Activated B cell treated with CpG ODN at 0.5 μM for 24 hours (primary cell): ENCODE measurements around the gene PKD1. TPM values are rescaled to one million over a fixed set of nuclear protein-coding genes. Genes with fewer than 3 reads are reported as not detected.
"Not testable (repeated sequence)": the region's sequence is repeated elsewhere in the genome, so short reads cannot be mapped to it uniquely, and the experiment has no call there.

Experiments
- ATAC-seq: fragments of 200-7000 bp; cut with Tn5 transposase; one replicate; pipeline ENCODE4 v1.10.0; 2021; ENCODE audit warnings: low read depth, mild to moderate bottlenecking, moderate library complexity
- CTCF ChIA-PET: fragments of 350-600 bp; sonication (Branson Sonifier 250); formaldehyde crosslinking; loops from one replicate; lab custom pipeline; 2021; ENCODE audit warnings: antibody characterized with exemption; lab: Charles Lee
- POLR2A ChIA-PET: fragments of 350-600 bp; sonication (Branson Sonifier 250); formaldehyde crosslinking; loops from one replicate; lab custom pipeline; 2021; ENCODE audit warnings: antibody characterized with exemption; lab: Charles Lee
- DNase-seq: peaks from one replicate; pipeline ENCODE4 v3.0.0; 2022
- H3K27ac Mint-ChIP-seq: one replicate; pipeline ENCODE4 v1.8.0; 2020; ENCODE audit warnings: mixed read lengths
- H3K27me3 Mint-ChIP-seq: one replicate; pipeline ENCODE4 v1.8.0; 2021; ENCODE audit warnings: mixed read lengths
- H3K36me3 Mint-ChIP-seq: one replicate; pipeline ENCODE4 v1.8.0; 2021; ENCODE audit warnings: low read depth, mixed read lengths
- H3K4me1 Mint-ChIP-seq: one replicate; pipeline ENCODE4 v1.8.0; 2021; ENCODE audit warnings: mixed read lengths
- H3K4me3 Mint-ChIP-seq: one replicate; pipeline ENCODE4 v1.8.0; 2020; ENCODE audit warnings: mild to moderate bottlenecking, mixed read lengths
- H3K9me3 Mint-ChIP-seq: one replicate; pipeline ENCODE4 v1.8.0; 2020; ENCODE audit warnings: mixed read lengths
- intact Hi-C: fragments of 100-400 bp; cut with micrococcal nuclease; formaldehyde crosslinking; loops from one replicate; pipeline ENCODE4 v1.15.1; 2024
- total RNA-seq: library from RNA; stranded (reverse); gene quantifications from 2 replicates; pipeline ENCODE4 v1.2.3, GENCODE V29; 2022
- TF ChIP-seq, protein P1 (sequence below): fragments of 200-600 bp; IDR thresholded peaks from one replicate; pipeline ENCODE4 v1.8.0; 2022; ENCODE audit warnings: antibody characterized with exemption, mild to moderate bottlenecking

Gene PKD1
- total RNA-seq, 1 donor from 2014 or later: 84.2 TPM

DNA sequence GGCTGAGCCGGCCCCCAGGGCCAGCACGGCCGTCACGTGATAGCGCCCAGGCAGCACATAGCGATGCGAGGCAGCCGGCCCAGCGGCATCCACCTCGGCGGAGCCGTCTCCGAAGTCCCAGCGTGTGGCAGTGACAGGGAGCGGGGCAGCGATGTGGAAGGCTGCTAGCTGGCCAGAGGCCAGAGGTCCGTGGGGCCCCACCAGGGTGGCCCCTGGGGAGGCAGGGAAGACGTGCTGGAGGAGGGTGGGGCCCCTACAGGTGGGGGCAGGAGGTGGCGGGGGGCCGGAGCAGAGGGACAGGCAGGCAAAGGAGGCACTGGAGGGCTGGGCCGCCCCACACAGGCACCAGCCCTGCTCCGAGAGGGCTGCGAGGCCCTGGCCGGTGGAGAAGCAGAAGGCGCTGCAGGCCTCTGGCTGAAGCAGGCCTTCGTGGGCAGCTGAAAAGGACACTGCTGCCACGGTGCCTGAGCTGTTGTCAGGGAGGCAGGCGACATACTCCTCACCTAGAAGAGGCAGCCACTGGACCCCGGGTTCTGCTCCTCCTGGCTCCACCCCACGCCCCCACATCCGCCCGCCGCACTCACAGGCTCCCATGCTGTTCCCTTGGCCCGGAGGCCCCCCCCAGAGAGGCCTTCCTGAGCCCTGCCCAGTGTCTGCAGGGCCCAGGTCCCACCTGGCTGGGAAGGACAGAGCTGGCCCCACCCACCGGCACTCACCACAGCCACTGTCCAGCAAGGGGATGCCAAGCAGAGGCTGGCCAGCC is 17.6 kb downstream of the PKD1 start:
- ATAC-seq, H3K36me3 Mint-ChIP-seq, CTCF ChIA-PET, H3K9me3 Mint-ChIP-seq, H3K27me3 Mint-ChIP-seq, DNase-seq, intact Hi-C loops, H3K4me3 Mint-ChIP-seq, H3K4me1 Mint-ChIP-seq, H3K27ac Mint-ChIP-seq, POLR2A ChIA-PET: not testable (repeated sequence)

DNA sequence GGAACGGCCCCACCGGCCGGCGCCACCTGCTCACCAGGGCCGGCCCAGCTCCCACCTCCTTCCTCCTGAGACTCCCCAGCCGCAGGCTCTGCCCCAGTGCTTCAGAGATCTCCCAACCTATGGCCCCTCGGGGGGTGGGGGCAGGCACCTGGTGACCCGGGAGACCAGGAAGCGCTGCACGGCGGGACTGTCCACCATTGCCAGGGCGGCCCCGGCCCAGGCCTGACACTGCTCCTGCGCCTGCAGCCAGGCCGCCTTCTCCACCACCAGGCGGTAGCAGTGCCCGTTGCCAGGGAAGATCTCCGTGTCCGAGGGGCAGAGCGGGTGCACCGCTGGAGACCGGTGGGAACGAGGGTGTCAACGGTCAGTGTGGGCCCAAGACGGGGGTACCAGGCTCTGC is 18.4 kb downstream of the PKD1 start:
- H3K27ac Mint-ChIP-seq, H3K4me3 Mint-ChIP-seq, CTCF ChIA-PET, ATAC-seq, H3K9me3 Mint-ChIP-seq, H3K27me3 Mint-ChIP-seq, H3K36me3 Mint-ChIP-seq, H3K4me1 Mint-ChIP-seq, POLR2A ChIA-PET, intact Hi-C loops, DNase-seq: not testable (repeated sequence)

DNA sequence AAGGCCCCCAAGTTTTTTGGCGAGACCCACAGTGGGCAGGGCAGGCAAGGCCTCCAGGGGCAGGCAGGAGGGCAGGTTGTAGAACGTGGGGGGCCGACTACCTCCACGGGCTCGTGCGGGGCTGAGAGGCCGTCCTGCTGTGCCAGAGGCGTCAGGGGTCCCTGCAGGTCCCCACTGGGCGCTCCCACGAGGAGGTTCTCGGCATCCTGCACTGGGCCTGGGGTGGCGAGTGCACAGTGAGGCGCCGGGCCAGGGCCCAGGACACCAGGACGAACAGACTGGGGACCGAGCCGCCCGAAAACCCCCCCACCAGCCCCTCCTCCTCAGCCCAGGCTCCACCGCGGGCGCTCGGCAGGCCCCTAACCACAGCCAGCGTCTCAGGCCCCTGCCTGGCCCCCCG is 19.3 kb downstream of the PKD1 start:
- POLR2A ChIA-PET, intact Hi-C loops, H3K27me3 Mint-ChIP-seq, H3K36me3 Mint-ChIP-seq, CTCF ChIA-PET, H3K4me1 Mint-ChIP-seq, DNase-seq, ATAC-seq, H3K9me3 Mint-ChIP-seq, H3K27ac Mint-ChIP-seq, H3K4me3 Mint-ChIP-seq: not testable (repeated sequence)

DNA sequence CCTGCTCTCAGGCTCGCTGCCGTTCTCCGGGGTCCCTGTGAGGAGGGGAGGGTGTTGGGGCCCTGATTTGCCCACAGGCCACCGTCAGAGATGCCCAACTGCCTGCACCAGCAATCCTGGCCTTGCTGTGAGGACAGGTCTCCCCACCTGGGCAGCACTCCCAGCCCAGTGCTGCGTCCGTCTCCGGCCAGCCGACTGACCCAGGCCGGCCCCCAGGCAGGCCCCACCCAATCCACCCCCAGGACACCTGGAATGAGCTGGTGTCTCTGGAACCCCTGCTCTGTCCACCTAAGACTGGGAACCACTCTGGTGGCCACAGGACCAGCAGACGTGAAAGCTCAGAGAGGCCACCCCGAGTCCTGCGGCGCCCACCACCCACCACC is 20.1 kb downstream of the PKD1 start:
- CTCF ChIA-PET: no interaction called here
- Mint-ChIP-seq H3K9me3 (no peaks in the 10 kb centered on the region), H3K27me3 (no peaks in the 10 kb centered on the region), H3K4me1 (no peaks in the 10 kb centered on the region), H3K27ac (no peak overlapping the region), H3K36me3 (peaks cover 18% of the 10 kb centered on the region), H3K4me3 (no peak overlapping the region)
- intact Hi-C loops: no loop called here
- POLR2A ChIA-PET: no interaction called here
- TF ChIP-seq, protein P1, sequence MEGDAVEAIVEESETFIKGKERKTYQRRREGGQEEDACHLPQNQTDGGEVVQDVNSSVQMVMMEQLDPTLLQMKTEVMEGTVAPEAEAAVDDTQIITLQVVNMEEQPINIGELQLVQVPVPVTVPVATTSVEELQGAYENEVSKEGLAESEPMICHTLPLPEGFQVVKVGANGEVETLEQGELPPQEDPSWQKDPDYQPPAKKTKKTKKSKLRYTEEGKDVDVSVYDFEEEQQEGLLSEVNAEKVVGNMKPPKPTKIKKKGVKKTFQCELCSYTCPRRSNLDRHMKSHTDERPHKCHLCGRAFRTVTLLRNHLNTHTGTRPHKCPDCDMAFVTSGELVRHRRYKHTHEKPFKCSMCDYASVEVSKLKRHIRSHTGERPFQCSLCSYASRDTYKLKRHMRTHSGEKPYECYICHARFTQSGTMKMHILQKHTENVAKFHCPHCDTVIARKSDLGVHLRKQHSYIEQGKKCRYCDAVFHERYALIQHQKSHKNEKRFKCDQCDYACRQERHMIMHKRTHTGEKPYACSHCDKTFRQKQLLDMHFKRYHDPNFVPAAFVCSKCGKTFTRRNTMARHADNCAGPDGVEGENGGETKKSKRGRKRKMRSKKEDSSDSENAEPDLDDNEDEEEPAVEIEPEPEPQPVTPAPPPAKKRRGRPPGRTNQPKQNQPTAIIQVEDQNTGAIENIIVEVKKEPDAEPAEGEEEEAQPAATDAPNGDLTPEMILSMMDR: no peak
- ATAC-seq (no peak), DNase-seq (no peak)

DNA sequence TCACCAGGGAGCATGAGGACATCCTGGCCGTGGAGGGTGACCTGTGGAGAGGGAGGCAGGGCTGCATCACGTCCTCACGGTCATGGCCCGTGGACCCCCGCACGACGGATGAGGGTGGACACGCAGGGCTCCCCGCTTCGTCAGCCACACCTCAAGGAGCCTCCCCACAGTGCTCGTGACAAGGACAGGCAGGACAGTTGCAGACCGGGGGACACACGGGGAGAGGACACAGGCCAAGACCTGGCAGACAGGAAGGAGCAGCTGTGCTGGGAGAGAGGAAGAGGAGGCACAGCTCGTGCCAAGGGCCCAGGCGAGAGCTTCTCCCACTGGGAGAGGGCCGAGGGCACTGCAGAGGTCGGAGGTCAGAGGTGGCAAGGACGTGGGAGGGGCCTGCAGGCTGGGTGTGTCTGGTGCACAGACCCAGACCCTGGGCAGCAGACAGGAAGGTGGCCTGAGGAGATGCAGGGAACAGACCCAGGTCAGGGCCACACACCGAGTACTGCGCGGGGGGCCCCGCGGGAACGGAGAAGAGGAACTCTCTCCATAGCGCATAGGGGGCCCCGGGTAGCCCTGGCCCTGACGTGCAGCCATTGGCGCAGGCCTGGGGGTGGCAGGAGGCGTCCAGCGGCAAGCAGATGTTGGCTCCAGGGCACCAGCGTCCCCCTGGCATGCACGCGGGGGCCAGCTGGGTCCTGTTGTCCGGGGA is 20.7 kb downstream of the PKD1 start:
- POLR2A ChIA-PET, intact Hi-C loops, H3K27me3 Mint-ChIP-seq, CTCF ChIA-PET, H3K4me3 Mint-ChIP-seq, DNase-seq, H3K9me3 Mint-ChIP-seq, ATAC-seq, H3K4me1 Mint-ChIP-seq, H3K27ac Mint-ChIP-seq: not testable (repeated sequence)
- peaks cover 24% of the 10 kb centered on the region for H3K36me3 Mint-ChIP-seq

DNA sequence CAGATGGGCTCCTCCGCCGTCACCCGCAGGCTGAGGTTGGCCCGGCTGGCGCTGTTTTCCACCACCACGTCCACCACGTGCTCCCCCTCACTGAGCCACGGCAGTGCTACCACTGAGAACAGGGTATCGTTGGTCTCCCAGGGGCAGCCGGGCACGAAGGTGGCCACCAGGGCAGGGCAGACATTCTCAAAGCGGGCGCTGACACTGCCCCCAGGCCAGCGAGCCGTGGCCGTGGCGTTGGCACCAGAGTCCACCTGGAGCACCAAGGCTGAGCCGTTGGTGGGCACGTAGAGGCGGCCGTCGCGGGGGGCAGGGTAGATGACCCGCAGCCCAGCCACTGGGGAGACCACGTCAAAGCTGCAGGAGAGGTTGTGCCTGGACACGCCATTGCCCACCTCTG is 21.5 kb downstream of the PKD1 start:
- POLR2A ChIA-PET, ATAC-seq, H3K4me3 Mint-ChIP-seq, CTCF ChIA-PET, DNase-seq, H3K27me3 Mint-ChIP-seq, H3K4me1 Mint-ChIP-seq, H3K9me3 Mint-ChIP-seq, intact Hi-C loops, H3K27ac Mint-ChIP-seq: not testable (repeated sequence)
- H3K36me3 Mint-ChIP-seq: peaks cover 25% of the 10 kb centered on the region

DNA sequence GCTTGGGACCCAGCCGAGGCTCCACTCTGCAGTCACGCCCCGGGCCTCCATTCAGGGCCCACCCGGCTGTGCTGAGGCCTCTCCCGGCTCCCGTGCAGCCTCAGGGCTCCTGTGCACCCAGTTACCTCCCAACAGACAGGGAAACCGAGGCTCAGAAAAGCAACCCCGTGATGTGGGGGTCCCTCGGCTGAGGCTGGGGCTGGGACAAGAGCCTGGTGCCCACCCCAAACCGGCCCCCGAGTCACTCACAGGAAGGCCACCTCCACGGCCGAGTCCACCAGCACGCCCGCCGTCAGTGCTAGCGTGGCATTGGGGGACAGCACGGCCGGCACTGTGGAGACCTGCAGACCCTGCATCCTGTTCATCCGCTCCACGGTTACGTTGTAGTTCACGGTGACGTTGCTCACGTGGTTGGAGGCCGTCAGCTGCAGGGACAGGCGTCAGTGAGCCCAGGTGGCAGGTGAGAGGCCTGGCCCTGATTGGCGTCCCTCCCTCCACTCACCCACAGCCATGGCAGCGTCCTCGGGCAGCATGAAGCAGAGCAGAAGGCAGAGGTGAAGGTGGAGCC is 23.1 kb downstream of the PKD1 start:
- peaks cover 25% of the 10 kb centered on the region for H3K36me3 Mint-ChIP-seq
- H3K4me1 Mint-ChIP-seq, CTCF ChIA-PET, H3K27ac Mint-ChIP-seq, ATAC-seq, DNase-seq, H3K4me3 Mint-ChIP-seq, H3K9me3 Mint-ChIP-seq, intact Hi-C loops, H3K27me3 Mint-ChIP-seq, POLR2A ChIA-PET: not testable (repeated sequence)

DNA sequence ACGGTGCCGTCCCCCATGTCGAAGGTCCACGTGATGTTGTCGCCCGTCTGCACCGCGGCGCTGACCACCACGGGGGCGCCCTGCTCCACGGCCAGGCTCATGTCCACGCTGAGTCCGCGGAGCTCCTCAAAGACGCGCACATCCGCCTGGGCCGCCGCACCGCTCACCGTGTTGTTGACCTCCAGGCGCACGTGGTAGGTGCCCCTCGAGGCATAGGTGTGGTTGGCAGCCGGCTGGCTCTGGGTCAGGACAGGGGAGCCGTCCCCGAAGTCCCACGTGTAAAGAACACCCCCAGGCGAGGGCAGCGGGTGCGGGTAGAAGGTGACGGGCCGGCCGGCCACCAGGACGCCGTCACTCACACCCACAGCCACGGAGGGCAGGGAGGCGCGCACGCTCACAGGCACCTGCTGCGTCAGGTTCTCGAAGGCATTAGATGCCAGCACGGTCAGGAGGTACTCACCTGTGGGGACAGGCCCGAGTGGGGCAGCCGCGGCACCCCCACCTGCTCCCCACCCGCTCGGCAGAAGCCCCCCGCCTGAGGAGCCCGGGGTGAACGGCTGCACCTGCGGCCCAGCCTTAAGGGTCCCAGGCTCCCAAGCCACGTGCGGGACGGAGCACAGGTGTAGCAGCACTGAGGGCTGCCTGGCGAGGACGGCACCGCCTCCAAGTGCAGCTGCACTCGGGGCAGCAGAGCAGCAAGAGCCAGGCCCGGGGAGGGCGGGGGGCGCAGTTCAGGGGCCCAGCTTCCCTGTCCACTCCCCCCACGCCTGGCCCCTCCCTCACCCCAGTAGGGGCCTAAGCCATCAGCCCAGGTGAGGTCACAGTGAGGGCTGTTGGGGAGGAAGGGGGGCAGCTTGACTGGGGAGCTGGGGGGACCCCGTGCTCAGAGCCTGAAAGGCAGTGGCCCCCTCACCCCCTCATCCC is 24.0 kb downstream of the PKD1 start:
- intact Hi-C loops, H3K27ac Mint-ChIP-seq, DNase-seq, CTCF ChIA-PET, H3K27me3 Mint-ChIP-seq, H3K4me1 Mint-ChIP-seq, POLR2A ChIA-PET, H3K9me3 Mint-ChIP-seq, H3K4me3 Mint-ChIP-seq, ATAC-seq: not testable (repeated sequence)
- peaks cover 28% of the 10 kb centered on the region for H3K36me3 Mint-ChIP-seq

DNA sequence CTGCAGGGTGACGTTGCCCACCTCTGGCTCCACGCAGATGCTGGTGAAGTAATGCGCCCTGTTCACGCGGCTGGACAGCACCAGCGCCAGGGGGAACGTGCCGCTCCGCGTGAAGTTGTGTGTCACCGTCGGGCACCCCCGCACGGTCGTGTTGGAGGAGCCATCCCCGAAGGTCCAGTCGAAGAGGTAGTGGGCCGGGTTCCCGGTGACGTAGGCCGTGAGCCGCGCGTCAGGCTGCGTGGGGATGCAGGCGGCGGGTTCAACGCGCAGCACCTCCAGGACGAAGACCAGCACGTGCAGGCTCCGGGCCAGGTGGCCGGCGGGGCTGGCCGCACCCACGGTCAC is 24.7 kb downstream of the PKD1 start:
- H3K9me3 Mint-ChIP-seq, POLR2A ChIA-PET, ATAC-seq, CTCF ChIA-PET, H3K27ac Mint-ChIP-seq, H3K4me3 Mint-ChIP-seq, H3K27me3 Mint-ChIP-seq, intact Hi-C loops, H3K4me1 Mint-ChIP-seq, DNase-seq: not testable (repeated sequence)
- H3K36me3 Mint-ChIP-seq: peaks cover 28% of the 10 kb centered on the region

DNA sequence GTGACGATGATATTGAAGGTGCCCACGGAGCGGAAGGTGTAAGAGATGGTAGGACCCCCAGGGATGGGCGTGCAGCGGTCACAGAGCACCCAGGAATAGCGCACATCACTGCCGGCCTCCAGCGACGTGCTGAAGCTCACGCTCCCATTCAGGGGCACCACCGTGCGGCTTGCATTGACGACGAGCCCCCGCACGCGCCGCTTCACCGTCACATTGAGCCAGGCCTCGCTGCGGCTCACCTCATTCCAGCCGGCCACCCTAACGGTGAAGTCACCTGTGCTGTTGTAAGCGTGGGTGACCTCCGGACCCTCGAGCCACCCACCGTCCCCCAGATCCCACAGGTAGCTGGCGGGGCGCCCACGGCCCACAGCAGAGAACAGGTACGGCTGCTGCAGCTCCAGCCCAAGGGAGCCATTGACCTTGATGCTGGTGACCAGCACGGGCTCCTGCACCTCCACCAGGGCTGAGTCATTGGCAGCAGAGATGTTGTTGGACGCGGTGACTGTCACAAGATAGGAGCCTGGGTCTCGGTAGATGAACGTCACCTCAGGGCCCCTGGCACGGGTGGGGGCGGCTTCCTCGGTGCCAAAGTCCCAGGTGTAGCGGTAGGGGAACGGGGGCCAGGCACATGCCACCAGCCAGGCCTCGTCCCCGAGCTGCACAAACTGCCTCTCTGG is 25.2 kb downstream of the PKD1 start:
- POLR2A ChIA-PET, H3K27me3 Mint-ChIP-seq, ATAC-seq, intact Hi-C loops, H3K4me3 Mint-ChIP-seq, DNase-seq, H3K9me3 Mint-ChIP-seq, H3K4me1 Mint-ChIP-seq, CTCF ChIA-PET, H3K27ac Mint-ChIP-seq: not testable (repeated sequence)
- H3K36me3 Mint-ChIP-seq: peaks cover 28% of the 10 kb centered on the region
